Subcutaneous adipose tissue (tissue), 4 donors: ENCODE measurements around the gene HS3ST3A1. TPM values are rescaled to one million over a fixed set of nuclear protein-coding genes. Genes with fewer than 3 reads are reported as not detected.

Experiments
- total RNA-seq, 4 donors: library from RNA; depleted of rRNA; stranded (reverse); fragments of >200 nt; gene quantifications; one replicate each; pipeline ENCODE4 v1.1.0, GENCODE V29; 2016
- TF ChIP-seq, protein P1 (sequence below): fragments of 450-650 bp; IDR thresholded peaks from one replicate; pipeline ENCODE4 v1.5.1; 2016; ENCODE audit warnings: low read depth, mild to moderate bottlenecking, control low read depth, antibody characterized with exemption, moderate library complexity

The HS3ST3A1 gene
- total RNA-seq, 4 donors from 2014 or later, result 0.19 to 3.6 (median 1.3) TPM; not detected in 1

DNA sequence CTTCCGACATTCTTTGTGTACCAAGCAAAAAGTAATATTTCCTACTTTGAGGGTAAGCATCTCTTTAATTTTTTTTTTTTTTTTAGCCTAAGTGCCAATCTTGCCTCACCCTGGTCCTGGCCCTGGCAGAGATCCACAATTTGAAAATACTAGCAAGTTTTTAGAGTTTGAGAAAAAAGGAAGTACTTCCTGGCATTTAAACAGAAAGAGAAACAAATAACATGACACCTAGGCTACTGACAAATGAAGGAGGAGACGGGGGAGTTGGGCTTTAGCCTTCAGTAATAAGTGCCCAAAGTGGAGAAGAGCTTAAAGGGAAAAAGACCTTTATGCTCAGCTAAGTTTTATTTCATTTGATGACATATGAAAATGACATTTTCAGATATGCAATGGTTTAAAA is 92.8 kb downstream of the HS3ST3A1 start:
- TF ChIP-seq, protein P1, sequence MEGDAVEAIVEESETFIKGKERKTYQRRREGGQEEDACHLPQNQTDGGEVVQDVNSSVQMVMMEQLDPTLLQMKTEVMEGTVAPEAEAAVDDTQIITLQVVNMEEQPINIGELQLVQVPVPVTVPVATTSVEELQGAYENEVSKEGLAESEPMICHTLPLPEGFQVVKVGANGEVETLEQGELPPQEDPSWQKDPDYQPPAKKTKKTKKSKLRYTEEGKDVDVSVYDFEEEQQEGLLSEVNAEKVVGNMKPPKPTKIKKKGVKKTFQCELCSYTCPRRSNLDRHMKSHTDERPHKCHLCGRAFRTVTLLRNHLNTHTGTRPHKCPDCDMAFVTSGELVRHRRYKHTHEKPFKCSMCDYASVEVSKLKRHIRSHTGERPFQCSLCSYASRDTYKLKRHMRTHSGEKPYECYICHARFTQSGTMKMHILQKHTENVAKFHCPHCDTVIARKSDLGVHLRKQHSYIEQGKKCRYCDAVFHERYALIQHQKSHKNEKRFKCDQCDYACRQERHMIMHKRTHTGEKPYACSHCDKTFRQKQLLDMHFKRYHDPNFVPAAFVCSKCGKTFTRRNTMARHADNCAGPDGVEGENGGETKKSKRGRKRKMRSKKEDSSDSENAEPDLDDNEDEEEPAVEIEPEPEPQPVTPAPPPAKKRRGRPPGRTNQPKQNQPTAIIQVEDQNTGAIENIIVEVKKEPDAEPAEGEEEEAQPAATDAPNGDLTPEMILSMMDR, result no peak

DNA sequence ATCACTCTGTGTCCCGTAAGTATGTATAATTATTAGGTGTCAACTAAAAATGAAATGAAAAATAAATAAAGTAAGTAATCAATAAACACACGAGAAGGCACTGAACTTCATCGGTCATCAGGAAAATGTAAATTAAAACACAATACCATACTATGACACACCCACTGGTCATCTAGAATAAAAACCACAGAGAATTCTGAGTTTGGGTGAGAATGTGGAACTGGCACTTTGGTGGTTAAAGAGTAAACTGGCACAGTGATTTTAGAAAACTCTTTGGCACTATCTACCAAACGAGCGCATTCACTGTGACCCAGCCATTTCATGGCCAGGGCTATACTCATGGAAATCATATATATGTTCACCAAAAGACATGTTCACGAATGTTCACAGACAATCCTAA is 98.2 kb downstream of the HS3ST3A1 start:
- TF ChIP-seq, protein P1, result no peak

DNA sequence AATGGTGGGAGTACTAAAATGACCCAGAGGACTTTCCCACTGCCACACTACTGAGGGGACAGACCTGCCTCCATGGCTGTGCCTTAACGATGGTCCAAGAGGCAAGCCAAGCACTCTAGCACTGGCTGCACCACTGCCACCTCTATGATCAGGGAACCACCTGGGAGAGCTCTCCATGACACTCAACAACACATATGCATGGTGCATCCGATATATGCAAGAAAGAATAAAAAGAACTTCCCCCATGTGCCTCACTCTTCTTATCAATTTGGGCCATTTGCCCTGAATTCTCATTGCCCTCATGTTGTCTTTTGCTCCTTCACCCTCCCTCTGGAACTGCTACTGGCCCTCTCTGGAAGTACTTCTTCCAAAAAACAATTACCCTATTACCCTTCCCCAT is 99.5 kb downstream of the HS3ST3A1 start:
- TF ChIP-seq, protein P1, result no peak

DNA sequence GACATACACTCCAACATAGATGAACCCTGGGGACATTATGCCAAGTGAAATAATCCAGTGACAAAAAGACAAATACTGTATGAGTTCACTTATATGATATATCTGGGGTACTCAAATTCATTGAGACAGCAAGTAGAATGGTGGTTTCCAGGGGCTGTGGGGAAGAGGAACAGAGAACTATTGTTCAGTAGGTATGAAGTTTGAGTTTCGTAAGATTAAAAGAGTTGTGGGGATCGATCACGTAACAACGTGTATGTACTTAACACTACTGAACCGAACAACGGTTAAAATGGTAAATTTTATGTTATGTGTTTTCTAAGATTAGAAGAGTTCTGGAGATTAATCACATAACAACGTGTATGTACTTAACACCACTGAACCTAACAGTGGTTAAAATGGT is 100.8 kb downstream of the HS3ST3A1 start:
- TF ChIP-seq, protein P1, result no peak

DNA sequence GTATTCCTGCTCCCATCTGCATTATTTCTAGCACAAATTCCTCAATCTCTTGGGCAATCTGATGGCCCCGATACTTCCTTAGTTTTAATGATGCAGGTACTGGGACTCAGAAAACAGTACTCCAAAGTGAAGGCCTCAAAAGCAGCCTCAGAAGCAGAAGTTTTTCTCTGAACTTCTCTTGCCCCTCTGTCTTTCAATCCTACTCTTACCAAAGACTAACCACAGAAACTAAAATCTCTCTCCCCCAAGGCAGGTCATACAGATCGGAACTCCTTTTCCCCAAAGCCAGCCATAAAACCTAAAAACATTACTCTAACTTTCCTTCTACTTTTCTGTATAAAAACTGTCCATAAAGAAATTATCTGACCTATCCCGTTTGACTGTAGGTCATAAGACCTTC is 103.5 kb downstream of the HS3ST3A1 start:
- TF ChIP-seq, protein P1, result no peak

DNA sequence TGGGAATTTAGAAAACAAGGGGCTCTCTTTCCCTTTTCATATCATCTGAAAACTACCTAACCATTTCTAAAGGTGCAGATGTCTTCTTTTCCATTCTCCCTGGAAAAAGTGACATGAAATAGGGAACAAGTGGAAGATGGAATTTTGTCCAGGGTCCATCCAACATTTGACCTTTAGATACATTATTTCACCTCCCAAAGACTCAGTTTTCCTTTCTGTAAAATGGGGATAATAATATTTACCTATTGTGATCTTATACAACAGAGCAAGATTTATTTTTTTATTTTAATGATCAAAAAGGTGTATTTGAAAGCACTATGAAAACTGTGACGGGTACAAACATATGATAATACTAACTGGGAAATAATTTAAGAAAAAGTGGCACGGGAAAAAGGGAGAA is 106.3 kb downstream of the HS3ST3A1 start:
- TF ChIP-seq, protein P1, result no peak

GRCh38 chr17:13492737-13493122 is 109.0 kb downstream of the HS3ST3A1 start:
- TF ChIP-seq, protein P1, result no peak
